Fibroblast of mammary gland (primary cell): ENCODE results near the gene LYRM2.

Source experiments
- DNase-seq: peaks from one replicate; pipeline ENCODE4 v3.0.0-alpha.2; 2010; ENCODE audit warnings: low read depth
- H3K4me3 ChIP-seq: 2 replicates; pipeline ENCODE4 v1.5.1; 2011; ENCODE audit warnings: low read depth, mild to moderate bottlenecking, low read length, moderate library complexity; ENCODE audit not compliant: control insufficient read depth
- CTCF ChIP-seq: conservative IDR thresholded peaks from 2 replicates; pipeline ENCODE4 v1.5.1; 2011; ENCODE audit warnings: low read depth, low read length, inconsistent platforms; ENCODE audit not compliant: control insufficient read depth, insufficient read depth

The LYRM2 gene

DNA sequence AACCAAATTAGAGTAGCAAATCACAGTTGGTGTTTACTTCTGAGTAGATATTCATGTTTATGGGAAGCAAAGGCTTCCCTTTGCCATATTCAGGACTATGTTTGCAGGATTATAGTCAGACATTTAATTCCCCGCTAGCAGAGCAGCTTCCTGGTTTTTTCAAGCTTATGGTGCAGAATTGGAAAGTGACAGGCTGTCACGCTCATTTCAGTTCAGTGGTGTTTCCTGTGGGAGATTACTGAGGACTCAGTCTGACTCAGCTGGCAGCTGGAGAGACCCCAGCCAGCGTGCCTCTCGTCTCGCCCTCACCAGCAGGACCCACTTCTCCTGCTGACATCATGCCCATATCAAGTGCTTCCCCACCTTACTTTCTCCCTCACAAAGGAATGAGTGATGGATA, 85.1 kb downstream of the LYRM2 start:
- TF ChIP-seq CTCF, result no peak
- H3K4me3 ChIP-seq, result no peak overlapping the region

DNA sequence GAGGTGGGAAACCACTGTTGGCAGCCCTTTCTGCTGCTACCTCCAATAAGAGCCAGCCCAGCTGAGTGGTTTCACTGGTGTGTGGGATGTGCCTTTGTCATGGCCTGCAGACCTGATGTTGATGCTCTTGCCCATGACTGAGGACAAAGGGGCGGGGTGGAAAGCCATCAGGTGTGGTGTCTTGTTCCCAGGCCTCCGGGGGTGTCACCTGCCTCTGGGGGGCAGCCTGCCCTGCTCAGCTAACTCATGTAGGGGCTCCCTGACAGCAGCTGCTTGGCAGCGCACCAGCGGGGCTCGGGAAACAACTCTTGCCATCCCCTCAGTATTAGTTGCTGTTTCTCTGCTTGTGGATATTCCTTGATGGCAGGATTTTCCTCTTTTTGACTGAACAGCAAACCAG, 91.3 kb downstream of the LYRM2 start:
- no peak for TF ChIP-seq CTCF
- DNase-seq, result no peak
- no peak overlapping the region for H3K4me3 ChIP-seq

More for the DNA sequence above, 85.1 kb downstream of the LYRM2 start:
- DNase-seq, result no peak

DNA sequence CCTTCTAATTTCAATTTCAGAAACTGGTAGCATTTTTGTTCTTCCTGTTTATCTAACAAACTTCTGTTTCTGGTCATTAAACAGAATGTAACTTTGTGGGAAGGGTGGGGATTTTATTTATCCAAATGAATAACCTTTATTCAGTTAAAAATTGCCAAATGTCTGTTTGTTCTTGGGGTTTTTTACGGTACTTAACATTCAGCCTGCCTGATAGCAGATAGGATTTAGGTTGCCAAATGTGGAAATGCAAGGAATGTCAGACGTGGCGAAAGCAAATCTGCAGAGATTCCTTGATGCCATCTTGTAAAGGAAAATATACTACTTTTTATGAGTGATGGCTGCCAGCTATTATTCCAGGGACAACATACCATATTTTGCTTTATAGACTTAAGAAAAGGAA, 95.7 kb downstream of the LYRM2 start:
- no peak for TF ChIP-seq CTCF
- no peak for DNase-seq
- no peak overlapping the region for H3K4me3 ChIP-seq

DNA sequence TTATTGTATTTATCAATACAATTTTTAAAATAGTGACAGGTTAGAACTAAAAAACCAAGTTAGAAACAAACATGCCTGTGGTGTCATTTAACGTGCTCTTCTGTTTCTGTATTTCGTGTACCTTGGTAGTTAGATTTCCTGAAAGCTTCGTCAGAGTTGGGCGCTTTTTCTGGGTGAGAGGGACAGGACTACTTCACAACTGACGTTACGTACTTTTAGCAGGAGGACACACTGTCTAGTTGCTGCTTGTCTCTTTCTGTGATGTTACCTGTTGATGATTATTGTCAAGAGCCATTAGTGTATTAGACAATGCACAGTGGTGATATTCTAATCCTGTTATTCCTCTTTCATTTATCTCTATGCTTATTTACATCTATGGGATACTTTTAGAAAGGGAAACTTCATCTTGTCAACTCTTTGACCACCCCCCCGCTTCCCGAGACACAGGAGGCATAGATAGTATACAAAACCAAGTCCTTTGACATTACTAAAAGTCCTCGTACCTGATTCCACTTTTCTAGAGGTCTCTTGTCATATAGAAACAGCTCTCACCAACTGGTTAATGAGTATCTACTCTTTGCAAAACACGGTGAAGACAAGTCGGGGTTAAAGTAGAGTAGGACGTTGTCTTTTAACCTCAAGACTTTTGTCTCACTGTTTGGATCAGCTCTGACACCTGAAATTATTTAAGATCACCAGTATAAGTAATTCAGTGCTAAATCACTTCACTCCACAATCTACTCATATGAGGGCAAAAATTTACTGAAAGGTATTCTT, 96.3 kb downstream of the LYRM2 start:
- no peak for DNase-seq
- H3K4me3 ChIP-seq, result no peak overlapping the region
- no peak for TF ChIP-seq CTCF

GRCh38 chr6:89539779-89540178, 98.8 kb downstream of the LYRM2 start:
- TF ChIP-seq CTCF, result no peak

DNA sequence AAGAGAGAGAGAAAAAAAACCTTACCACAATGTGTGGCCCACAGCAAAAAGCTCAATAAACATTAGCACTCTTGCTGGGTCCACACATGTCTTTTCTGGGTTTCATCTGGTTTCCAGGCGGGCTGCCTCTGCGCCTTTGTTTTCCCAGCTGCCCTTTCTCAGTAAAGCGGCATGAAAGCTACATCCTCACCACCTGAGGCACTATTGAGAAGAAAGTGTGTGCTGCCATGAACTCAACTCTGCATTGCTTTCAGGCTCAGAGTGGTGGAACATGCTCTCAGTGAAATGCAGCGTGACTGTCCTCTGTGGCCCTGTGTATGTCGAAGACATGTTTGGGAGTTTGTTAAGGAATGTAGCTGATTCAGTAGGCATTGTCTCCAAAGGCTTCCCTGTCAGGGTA, 102.3 kb downstream of the LYRM2 start:
- no peak for TF ChIP-seq CTCF
- no peak for DNase-seq
- no peak overlapping the region for H3K4me3 ChIP-seq

More at GRCh38 chr6:89539779-89540178, 98.8 kb downstream of the LYRM2 start:
- no peak for DNase-seq
- no peak overlapping the region for H3K4me3 ChIP-seq
